ENCODE measurements around the gene KIAA0232.

DNA sequence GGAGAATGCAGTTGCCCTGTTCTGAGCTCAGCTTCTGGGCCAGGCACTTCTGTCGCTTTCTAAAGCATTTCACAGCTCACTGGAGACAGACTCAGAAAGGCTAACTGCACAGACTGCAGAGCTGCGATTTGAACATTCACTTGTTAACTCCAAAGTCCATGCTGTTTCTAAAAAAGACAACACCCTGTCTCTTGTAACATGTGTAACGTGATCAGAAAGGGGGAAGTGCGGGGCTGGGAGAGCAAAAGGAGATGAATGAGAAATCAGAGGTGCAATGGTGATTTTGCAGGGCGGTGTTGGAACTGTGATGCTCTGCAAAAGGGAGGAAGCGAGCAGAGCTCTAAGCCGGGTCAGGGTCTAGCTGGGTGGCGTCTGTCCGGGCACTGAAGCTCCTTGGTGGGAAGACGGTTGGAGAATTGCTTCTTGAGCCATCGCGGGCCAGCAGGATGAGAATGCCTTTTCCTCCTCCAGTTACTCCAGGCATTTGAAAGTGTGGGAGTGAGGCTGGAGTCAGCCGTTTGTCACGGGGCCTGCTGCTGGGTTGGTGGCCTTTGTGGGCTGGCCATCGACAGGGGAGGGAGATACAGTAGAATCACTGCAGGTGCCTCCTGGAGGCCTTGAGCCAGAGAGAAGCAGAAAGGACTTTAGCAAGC is 147.4 kb downstream of the KIAA0232 start:
- no peak for TF ChIP-seq POLR2A (IDR thresholded peaks at IDR 0.05)
- TF ChIP-seq, protein P1, sequence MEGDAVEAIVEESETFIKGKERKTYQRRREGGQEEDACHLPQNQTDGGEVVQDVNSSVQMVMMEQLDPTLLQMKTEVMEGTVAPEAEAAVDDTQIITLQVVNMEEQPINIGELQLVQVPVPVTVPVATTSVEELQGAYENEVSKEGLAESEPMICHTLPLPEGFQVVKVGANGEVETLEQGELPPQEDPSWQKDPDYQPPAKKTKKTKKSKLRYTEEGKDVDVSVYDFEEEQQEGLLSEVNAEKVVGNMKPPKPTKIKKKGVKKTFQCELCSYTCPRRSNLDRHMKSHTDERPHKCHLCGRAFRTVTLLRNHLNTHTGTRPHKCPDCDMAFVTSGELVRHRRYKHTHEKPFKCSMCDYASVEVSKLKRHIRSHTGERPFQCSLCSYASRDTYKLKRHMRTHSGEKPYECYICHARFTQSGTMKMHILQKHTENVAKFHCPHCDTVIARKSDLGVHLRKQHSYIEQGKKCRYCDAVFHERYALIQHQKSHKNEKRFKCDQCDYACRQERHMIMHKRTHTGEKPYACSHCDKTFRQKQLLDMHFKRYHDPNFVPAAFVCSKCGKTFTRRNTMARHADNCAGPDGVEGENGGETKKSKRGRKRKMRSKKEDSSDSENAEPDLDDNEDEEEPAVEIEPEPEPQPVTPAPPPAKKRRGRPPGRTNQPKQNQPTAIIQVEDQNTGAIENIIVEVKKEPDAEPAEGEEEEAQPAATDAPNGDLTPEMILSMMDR (IDR thresholded peaks at IDR 0.05), result no peak
- no peak for TF ChIP-seq EP300 (IDR thresholded peaks at IDR 0.05)
